ENCODE results near the gene MFRP. TPM values are rescaled to one million over a fixed set of nuclear protein-coding genes. Genes with fewer than 3 reads are reported as not detected.
A peak's percentile ranks its signal among the peaks of the same experiment; 100 is the strongest.

MFRP gene
- total and polyA plus RNA-seq, 9 of the 15 experiments (the other 6 are each of a cell fraction or from before 2014, with no cell fraction given) = not detected

GRCh38 chr11:119368121-119369034 is 21.9 kb upstream of the MFRP start (continued):
- TF ChIP-seq MLLT1 (IDR thresholded peaks at IDR 0.05) (no peak), EZH2 (IDR thresholded peaks at IDR 0.05; ENCODE audit: borderline replicate concordance, low read depth, low read length) (no peak), EGR1 (conservative IDR thresholded peaks at IDR 0.05) (no peak), GTF2E2 (tag; IDR thresholded peaks at IDR 0.05) (no peak), NRF1 (conservative IDR thresholded peaks at IDR 0.05 in 1 of 2, IDR thresholded peaks at IDR 0.05 in 1 of 2) (no peak), NBN (IDR thresholded peaks at IDR 0.05; ENCODE audit: low read depth) (no peak), EP300 (IDR thresholded peaks at IDR 0.05; ENCODE audit: low read length) (peak; percentile 47; the same call in 1 of the 2 replicates), GABPB2 (CRISPR knock-in tag; conservative IDR thresholded peaks at IDR 0.05) (no peak), ARID3B (CRISPR knock-in tag; IDR thresholded peaks at IDR 0.05; ENCODE audit: borderline replicate concordance) (no peak), MYBL2 (IDR thresholded peaks at IDR 0.05; ENCODE audit: low read depth) (no peak), MYBL2 (CRISPR knock-in tag; IDR thresholded peaks at IDR 0.05; ENCODE audit: borderline replicate concordance) (no peak), ARID1B (IDR thresholded peaks at IDR 0.05) (peak; percentile 55), TEAD2 (tag; IDR thresholded peaks at IDR 0.05) (no peak), MNT (conservative IDR thresholded peaks at IDR 0.05) (peak in 1 of 2 experiments; percentile 53; a peak in 2 of 4 replicates), ZBTB2 (IDR thresholded peaks at IDR 0.05) (peak; percentile 71), TSHZ1 (CRISPR knock-in tag; IDR thresholded peaks at IDR 0.05) (no peak), KDM1A (IDR thresholded peaks at IDR 0.05) (no peak), SMARCE1 (IDR thresholded peaks at IDR 0.05) (0 out of 2 replicates have a peak, but pooled peaks have one; percentile 25)

Data from K562 (cell line).